Spinal cord (tissue), 10 donors: Measurements from ENCODE around the gene CD151. TPM values are rescaled to one million over a fixed set of nuclear protein-coding genes. Genes with fewer than 3 reads are reported as not detected.

Experiments used
- DNase-seq, 6 donors: peaks; one replicate each; pipeline versions ENCODE4 v3.0.0 to v3.0.0-alpha.2; 2013 to 2015; ENCODE audit warnings: low spot score in 6 of 6, low read depth in 4 of 6
- H3K27ac ChIP-seq: one replicate; pipeline ENCODE4 v1.5.1; 2013; ENCODE audit warnings: low read depth, low read length, control low read depth
- H3K27me3 ChIP-seq: one replicate; pipeline ENCODE4 v1.6.1; 2013; ENCODE audit warnings: low read length; ENCODE audit not compliant: control insufficient read depth, insufficient read depth
- H3K36me3 ChIP-seq: one replicate; pipeline ENCODE4 v1.6.1; 2013; ENCODE audit warnings: low read length; ENCODE audit not compliant: control insufficient read depth, insufficient read depth
- H3K4me1 ChIP-seq: one replicate; pipeline ENCODE4 v1.6.1; 2013; ENCODE audit warnings: low read length; ENCODE audit not compliant: control insufficient read depth, insufficient read depth
- H3K4me3 ChIP-seq: one replicate; pipeline ENCODE4 v1.5.1; 2013; ENCODE audit warnings: low read depth, low read length, control low read depth
- H3K9me3 ChIP-seq: one replicate; pipeline ENCODE4 v1.6.1; 2013; ENCODE audit warnings: low read length; ENCODE audit not compliant: control insufficient read depth, insufficient read depth
- WGBS: methylation state at CpG from one replicate; pipeline ENCODE4 v1.1.5; 2013; ENCODE audit warnings: missing lambda C conversion rate; ENCODE audit not compliant: insufficient coverage; 5-methylcytosine and 5-hydroxymethylcytosine counted together
- polyA plus RNA-seq, 2 donors: library from polyadenylated mRNA; unstranded; fragments of 120-200 nt; gene quantifications; one replicate each; pipeline ENCODE4 v1.2.1, GENCODE V29; 2013; ENCODE audit not compliant: insufficient read length in 2 of 2
- total RNA-seq, 2 donors: library from RNA; depleted of rRNA in 1 of 2; stranded (reverse); fragments of 120-200 nt in 1 of 2; fragments of >200 nt in 1 of 2; gene quantifications; one replicate each; pipeline versions ENCODE4 v1.2.3 to v1.2.4, GENCODE V29; 2013 to 2014
- donor health status: healthy.

CD151 gene
- total and polyA plus RNA-seq, 4 donors = 71.8 to 185 (median 115) TPM

DNA sequence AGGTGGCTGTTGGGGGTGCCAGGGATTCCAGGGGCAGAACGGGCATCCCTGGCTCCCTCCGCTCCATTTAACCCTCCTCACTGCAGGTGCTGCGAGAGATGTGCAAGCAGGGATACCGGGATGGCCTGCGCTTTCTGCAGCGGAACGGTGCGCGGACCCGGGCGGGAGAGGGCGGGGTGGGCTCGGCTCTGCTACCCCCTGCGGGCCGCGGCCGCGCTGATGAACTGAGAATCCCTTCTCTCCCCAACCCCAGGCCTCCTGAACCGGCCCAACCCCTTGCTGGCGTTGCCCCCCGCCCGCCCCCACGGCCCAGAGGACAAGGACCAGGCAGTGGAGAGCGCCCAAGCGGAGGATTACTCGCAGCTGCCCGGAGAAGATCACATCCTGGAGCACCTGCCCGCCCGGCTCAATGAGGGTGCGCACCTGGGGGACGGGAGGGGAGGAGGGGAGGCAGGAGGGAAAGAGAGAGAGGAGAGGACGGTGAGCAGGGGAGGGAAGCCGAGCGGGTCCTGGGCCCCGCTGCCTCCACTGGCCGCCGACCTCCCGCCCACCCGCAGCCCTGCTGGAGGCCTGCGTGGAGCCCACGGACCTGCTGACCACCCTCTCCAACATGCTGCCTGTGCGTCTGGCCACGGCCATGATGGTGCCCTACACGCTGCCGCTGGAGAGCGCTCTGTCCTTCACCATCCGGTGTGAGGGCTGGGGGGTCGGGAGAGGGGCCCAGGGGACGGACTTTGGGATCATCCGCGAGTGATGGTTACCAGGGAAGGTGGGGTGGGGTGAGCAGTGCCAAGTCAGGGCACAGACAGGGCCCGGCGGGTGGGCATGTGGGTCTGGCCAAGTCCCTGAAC, 9.1 kb upstream of the CD151 start:
- WGBS = 72% methylated on average over 39 of the region's 53 CpGs
- peaks cover 58% of the 10 kb centered on the region for H3K36me3 ChIP-seq
- H3K4me1 ChIP-seq = peaks cover 60% of the 10 kb centered on the region
- no peak for DNase-seq
- H3K9me3 ChIP-seq = no peaks in the 10 kb centered on the region
- H3K27ac ChIP-seq = no peak overlapping the region
- no peak overlapping the region for H3K4me3 ChIP-seq
- peaks cover 37% of the 10 kb centered on the region for H3K27me3 ChIP-seq

DNA sequence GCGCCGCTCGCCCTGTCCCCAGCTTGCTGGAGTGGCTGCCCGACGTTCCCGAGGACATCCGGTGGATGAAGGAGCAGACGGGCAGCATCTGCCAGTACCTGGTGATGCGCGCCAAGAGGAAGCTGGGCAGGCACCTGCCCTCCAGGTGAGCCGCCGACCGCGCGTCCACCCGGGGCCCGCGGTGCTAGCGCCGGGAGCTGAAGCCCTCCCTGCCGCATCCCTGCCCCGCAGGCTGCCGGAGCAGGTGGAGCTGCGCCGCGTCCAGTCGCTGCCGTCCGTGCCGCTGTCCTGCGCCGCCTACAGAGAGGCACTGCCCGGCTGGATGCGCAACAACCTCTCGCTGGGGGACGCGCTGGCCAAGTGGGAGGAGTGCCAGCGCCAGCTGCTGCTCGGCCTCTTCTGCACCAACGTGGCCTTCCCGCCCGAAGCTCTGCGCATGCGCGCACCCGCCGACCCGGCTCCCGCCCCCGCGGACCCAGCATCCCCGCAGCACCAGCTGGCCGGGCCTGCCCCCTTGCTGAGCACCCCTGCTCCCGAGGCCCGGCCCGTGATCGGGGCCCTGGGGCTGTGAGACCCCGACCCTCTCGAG, 8.4 kb upstream of the CD151 start:
- no peak for DNase-seq
- H3K9me3 ChIP-seq = no peaks in the 10 kb centered on the region
- H3K4me1 ChIP-seq = peaks cover 62% of the 10 kb centered on the region
- H3K27ac ChIP-seq = no peak overlapping the region
- 47% methylated on average over 59 of the region's 59 CpGs for WGBS
- no peak overlapping the region for H3K4me3 ChIP-seq
- peaks cover 61% of the 10 kb centered on the region for H3K36me3 ChIP-seq
- peaks cover 44% of the 10 kb centered on the region for H3K27me3 ChIP-seq

DNA sequence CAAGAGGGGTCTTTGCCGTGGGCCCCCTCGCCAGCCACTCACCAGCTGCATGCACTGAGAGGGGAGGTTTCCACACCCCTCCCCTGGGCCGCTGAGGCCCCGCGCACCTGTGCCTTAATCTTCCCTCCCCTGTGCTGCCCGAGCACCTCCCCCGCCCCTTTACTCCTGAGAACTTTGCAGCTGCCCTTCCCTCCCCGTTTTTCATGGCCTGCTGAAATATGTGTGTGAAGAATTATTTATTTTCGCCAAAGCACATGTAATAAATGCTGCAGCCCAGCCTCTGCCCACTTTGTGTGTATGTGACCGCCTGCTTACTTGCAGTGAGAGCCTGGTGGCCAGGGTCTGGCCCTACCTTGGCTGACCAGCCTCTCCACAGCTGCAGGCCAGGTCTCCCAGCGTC, 7.8 kb upstream of the CD151 start:
- Histone ChIP-seq H3K4me1 (peaks cover 68% of the 10 kb centered on the region), H3K27ac (no peak overlapping the region), H3K9me3 (no peaks in the 10 kb centered on the region), H3K36me3 (peaks cover 63% of the 10 kb centered on the region), H3K4me3 (no peak overlapping the region), H3K27me3 (peaks cover 50% of the 10 kb centered on the region)
- 78% methylated on average over 5 of the region's 11 CpGs for WGBS
- DNase-seq = no peak

- peaks cover 56% of the 10 kb centered on the region for H3K27me3 ChIP-seq
- H3K9me3 ChIP-seq = no peaks in the 10 kb centered on the region
- peaks cover 68% of the 10 kb centered on the region for H3K4me1 ChIP-seq
- no peak overlapping the region for H3K27ac ChIP-seq
- H3K36me3 ChIP-seq = peaks cover 60% of the 10 kb centered on the region
- no peak overlapping the region for H3K4me3 ChIP-seq
- WGBS = 85% methylated on average over 10 of the region's 12 CpGs
- DNase-seq = no peak
These were observed 7.2 kb upstream of the CD151 start for GRCh38 chr11:825366-826226.

DNA sequence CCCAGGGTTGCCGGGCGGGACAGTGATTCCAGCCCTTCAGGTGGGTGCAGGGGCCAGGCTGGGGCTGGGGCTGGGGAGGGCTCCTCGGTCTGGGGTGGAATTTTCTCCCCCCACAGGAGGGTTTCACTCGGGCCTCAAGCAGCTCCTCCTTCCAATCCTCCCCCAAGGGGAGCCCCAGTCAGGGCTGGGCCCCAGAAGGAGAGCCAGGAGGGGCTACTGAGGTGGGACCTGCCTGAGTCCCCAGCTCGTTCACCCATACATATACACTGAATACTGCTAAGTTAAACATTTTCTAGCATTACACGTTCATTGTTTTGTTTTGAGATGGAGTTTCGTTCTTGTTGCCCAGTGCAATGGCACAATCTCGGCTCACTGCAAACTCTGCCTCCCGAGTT, 6.5 kb upstream of the CD151 start:
- Histone ChIP-seq H3K36me3 (peaks cover 54% of the 10 kb centered on the region), H3K9me3 (no peaks in the 10 kb centered on the region), H3K4me1 (peaks cover 68% of the 10 kb centered on the region), H3K4me3 (no peak overlapping the region), H3K27me3 (peaks cover 62% of the 10 kb centered on the region), H3K27ac (no peak overlapping the region)
- no peak for DNase-seq
- WGBS = 67% methylated on average over 2 of the region's 9 CpGs

DNA sequence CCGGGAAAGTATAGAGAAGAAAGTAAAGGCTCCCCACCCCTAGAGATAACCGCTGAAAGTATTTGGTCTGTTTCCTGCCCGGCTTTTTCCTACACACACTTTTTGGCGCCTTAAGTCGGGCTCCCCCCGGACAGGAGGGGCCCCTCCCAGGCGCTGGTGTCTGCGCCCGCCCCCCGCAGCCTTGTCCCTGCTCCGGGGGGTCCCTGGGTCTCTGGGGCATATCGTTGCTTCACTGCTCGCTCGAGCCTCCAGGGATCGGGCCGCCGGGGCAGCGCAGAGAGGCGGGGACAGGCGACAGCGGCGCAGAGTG, 6.0 kb upstream of the CD151 start:
- H3K27ac ChIP-seq = no peak overlapping the region
- peaks cover 49% of the 10 kb centered on the region for H3K36me3 ChIP-seq
- peaks cover 68% of the 10 kb centered on the region for H3K4me1 ChIP-seq
- WGBS = 2% methylated on average over 20 of the region's 22 CpGs
- DNase-seq = no peak
- H3K27me3 ChIP-seq = peaks cover 68% of the 10 kb centered on the region
- H3K9me3 ChIP-seq = no peaks in the 10 kb centered on the region
- no peak overlapping the region for H3K4me3 ChIP-seq

- H3K36me3 ChIP-seq = peaks cover 46% of the 10 kb centered on the region
- peaks cover 68% of the 10 kb centered on the region for H3K4me1 ChIP-seq
- H3K9me3 ChIP-seq = no peaks in the 10 kb centered on the region
- H3K4me3 ChIP-seq = no peak overlapping the region
- peaks cover 73% of the 10 kb centered on the region for H3K27me3 ChIP-seq
- 7% methylated on average over 66 of the region's 66 CpGs for WGBS
- no peak for DNase-seq
- no peak overlapping the region for H3K27ac ChIP-seq
These were observed 5.4 kb upstream of the CD151 start for GRCh38 chr11:827146-827896.

- 48% methylated on average over 5 of the region's 5 CpGs for WGBS
- H3K4me3 ChIP-seq = no peak within 1 kb of the TSS
- no peaks in the 10 kb centered on the region for H3K9me3 ChIP-seq
- H3K27me3 ChIP-seq = peaks cover 75% of the 10 kb centered on the region
- no peak for DNase-seq
- H3K4me1 ChIP-seq = peaks cover 71% of the 10 kb centered on the region
- H3K36me3 ChIP-seq = peaks cover 42% of the 10 kb centered on the region
- peak within 1 kb of the TSS; percentile 25 for H3K27ac ChIP-seq
These were observed 4.9 kb upstream of the CD151 start, which contains the start of gene CRACR2B for GRCh38 chr11:827897-828192. Gene CRACR2B, plus strand, starts transcription at chr11:827919. Its CDS starts 689 bp downstream, at chr11:828608.

DNA sequence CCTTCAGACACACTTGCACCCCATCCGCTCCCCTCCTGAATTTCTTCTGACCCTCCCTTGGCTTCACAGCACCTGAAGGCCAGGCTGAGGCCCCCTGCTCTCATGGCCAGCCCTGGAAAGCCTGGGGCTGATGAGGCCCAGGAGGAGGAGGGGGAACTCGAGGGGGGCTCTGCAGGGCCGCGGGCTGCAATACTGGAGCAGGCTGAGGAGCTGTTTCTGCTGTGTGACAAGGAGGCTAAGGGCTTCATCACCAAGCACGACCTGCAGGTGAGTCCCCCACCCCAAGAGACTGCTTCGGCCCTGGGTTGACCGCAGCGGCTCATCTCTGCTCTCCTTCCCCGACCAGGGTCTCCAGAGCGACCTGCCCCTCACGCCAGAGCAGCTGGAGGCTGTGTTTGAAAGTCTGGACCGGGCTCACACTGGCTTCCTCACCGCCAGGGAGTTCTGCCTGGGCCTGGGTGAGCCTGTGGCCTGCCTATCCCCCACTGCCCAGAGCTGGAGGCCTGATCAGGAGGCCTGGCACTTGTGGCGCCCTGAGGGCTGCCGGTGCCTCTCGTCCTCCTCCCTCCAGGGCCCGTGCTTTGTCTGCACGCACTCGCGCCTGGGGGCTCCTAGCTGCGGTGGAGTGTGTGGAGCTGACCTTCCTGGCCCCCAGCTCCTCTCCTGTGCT, 4.1 kb upstream of the CD151 start:
- Histone ChIP-seq H3K9me3 (no peaks in the 10 kb centered on the region), H3K27ac (peak overlapping the region; percentile 25), H3K4me1 (peaks cover 74% of the 10 kb centered on the region), H3K36me3 (peaks cover 35% of the 10 kb centered on the region), H3K27me3 (peaks cover 75% of the 10 kb centered on the region), H3K4me3 (no peak overlapping the region)
- no peak for DNase-seq
- 38% methylated on average over 16 of the region's 21 CpGs for WGBS
